GM21367 (cell line): ENCODE results near the gene CAB39.

Source experiments
- ATAC-seq: cut with Tn5 transposase; IDR thresholded peaks from one replicate; pipeline ENCODE4 v1.9.1; 2021; ENCODE audit not compliant: unreplicated experiment

Gene CAB39

GRCh38 chr2:230849633-230850357 lies 137.2 kb downstream of the CAB39 start:
- ATAC-seq: no peak

- no peak for ATAC-seq
Measured at GRCh38 chr2:230850358-230850658, 137.7 kb downstream of the CAB39 start.

- no peak for ATAC-seq
Measured at GRCh38 chr2:230852113-230852512, 139.5 kb downstream of the CAB39 start.

- no peak for ATAC-seq
Measured at GRCh38 chr2:230861552-230862255, 149.1 kb downstream of the CAB39 start.

- ATAC-seq: no peak
Measured at GRCh38 chr2:230862292-230862691, 149.7 kb downstream of the CAB39 start.

- no peak for ATAC-seq
Measured at GRCh38 chr2:230863031-230863430, 150.4 kb downstream of the CAB39 start.

- ATAC-seq: no peak
Measured at GRCh38 chr2:230863442-230864121, 150.9 kb downstream of the CAB39 start.

GRCh38 chr2:230864122-230864604 lies 151.5 kb downstream of the CAB39 start:
- no peak for ATAC-seq

GRCh38 chr2:230864605-230865306 lies 152.1 kb downstream of the CAB39 start, which contains the start of gene ITM2C:
Gene ITM2C, plus strand, starts transcription at chr2:230864942. Its CDS starts 84 bp downstream, at chr2:230865026.
- ATAC-seq: peak; percentile 63

GRCh38 chr2:230865307-230865765 lies 152.7 kb downstream of the CAB39 start:
- no peak for ATAC-seq

- ATAC-seq: no peak
Measured at GRCh38 chr2:230865766-230866755, 153.4 kb downstream of the CAB39 start.

GRCh38 chr2:230866756-230867523 lies 154.3 kb downstream of the CAB39 start:
- no peak for ATAC-seq

- no peak for ATAC-seq
Measured at GRCh38 chr2:230868161-230868946, 155.7 kb downstream of the CAB39 start.

GRCh38 chr2:230868947-230869913 lies 156.6 kb downstream of the CAB39 start:
- no peak for ATAC-seq

- no peak for ATAC-seq
Measured at GRCh38 chr2:230869914-230870543, 157.4 kb downstream of the CAB39 start.
